ENCODE measurements around the gene PABPN1L. TPM values are rescaled to one million over a fixed set of nuclear protein-coding genes. Genes with fewer than 3 reads are reported as not detected.

PABPN1L gene
- total and polyA plus RNA-seq, 2 donors (not counting 3 experiments of a cell fraction or from before 2014, with no cell fraction given): not detected

GRCh38 chr16:88909431-88910210, 43.2 kb upstream of the PABPN1L start:
- intact Hi-C loops (cut with micrococcal nuclease): no loop called here
- no peaks in the 10 kb centered on the region for H4K20me1 ChIP-seq (replicated peaks; ENCODE audit: control insufficient read depth, extremely low read depth, insufficient read depth, low read length)
- no peak overlapping the region for H3K4me3 ChIP-seq (replicated peaks in 1 of 3; ENCODE audit: insufficient read depth in 1 of 3, low read depth in 1 of 3, low read length in 3 of 3)
- no peak overlapping the region for H3K27ac ChIP-seq (ENCODE audit: insufficient read depth, low read depth, low read length)
- TF ChIP-seq, protein P1, sequence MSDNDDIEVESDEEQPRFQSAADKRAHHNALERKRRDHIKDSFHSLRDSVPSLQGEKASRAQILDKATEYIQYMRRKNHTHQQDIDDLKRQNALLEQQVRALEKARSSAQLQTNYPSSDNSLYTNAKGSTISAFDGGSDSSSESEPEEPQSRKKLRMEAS (IDR thresholded peaks at IDR 0.05; ENCODE audit: insufficient read depth, insufficient read length): no peak
- TF ChIP-seq POLR2AphosphoS5 (IDR thresholded peaks at IDR 0.05; ENCODE audit: insufficient read depth, low read depth, low read length) (no peak), GATA2 (IDR thresholded peaks at IDR 0.05; ENCODE audit: insufficient read depth, insufficient read length, low read depth, low read length) (no peak), FOS (IDR thresholded peaks at IDR 0.05; ENCODE audit: borderline replicate concordance, insufficient read depth, low read length) (no peak), JUN (IDR thresholded peaks at IDR 0.05; ENCODE audit: borderline replicate concordance, insufficient read depth, insufficient read length, low read depth) (no peak), MYC (IDR thresholded peaks at IDR 0.05; ENCODE audit: low read depth, low read length) (no peak), EZH2 (IDR thresholded peaks at IDR 0.05; ENCODE audit: borderline replicate concordance, low read depth, low read length, severe bottlenecking) (no peak), POLR2A (IDR thresholded peaks at IDR 0.05; ENCODE audit: low read depth, low read length) (no peak), CTCF (IDR thresholded peaks at IDR 0.05; ENCODE audit: extremely low read depth in 1 of 2, insufficient read depth in 1 of 2, low read depth in 1 of 2, low read length in 2 of 2) (no peak)
- no peaks in the 10 kb centered on the region for H3K4me1 ChIP-seq (ENCODE audit: control insufficient read depth, extremely low read depth, insufficient read depth, low read length)
- BruUV-seq (replicated peaks): no TSS peak
- no peaks in the 10 kb centered on the region for H3K27me3 ChIP-seq (ENCODE audit: control insufficient read depth in 2 of 2, insufficient read depth in 2 of 2, low read length in 2 of 2)
- H3K9me3 ChIP-seq (replicated peaks; ENCODE audit: control insufficient read depth, insufficient read depth, low read length): no peaks in the 10 kb centered on the region
- H3K36me3 ChIP-seq (ENCODE audit: control insufficient read depth in 2 of 2, extremely low read depth in 1 of 2, insufficient read depth in 2 of 2, low read length in 2 of 2): no peaks in the 10 kb centered on the region
- CTCF ChIA-PET: no interaction called here
- no peak overlapping the region for H2AFZ ChIP-seq (ENCODE audit: low read depth, low read length)
- H3K79me2 ChIP-seq (ENCODE audit: control insufficient read depth, insufficient read depth, low read length): no peaks in the 10 kb centered on the region
- dilution Hi-C loops (cut with MboI; ENCODE audit: extremely low pct_ligation_motif_present, low sequenced_read_pairs): no loop called here
- POLR2A ChIA-PET: no interaction called here
- no peak overlapping the region for H3K9ac ChIP-seq (replicated peaks; ENCODE audit: extremely low read depth, insufficient read depth, low read length)
- no peak for DNase-seq (ENCODE audit: low read depth, low spot score)
- no peak for FAIRE-seq
- H3K4me2 ChIP-seq (ENCODE audit: insufficient read depth, low read length): no peak overlapping the region
- no peaks in the 10 kb centered on the region for H3K9me1 ChIP-seq (replicated peaks; ENCODE audit: control insufficient read depth, extremely low read depth, insufficient read depth, low read length)

Measured in endothelial cell of umbilical vein (primary cell).